Esophagus squamous epithelium (tissue), 5 donors: ENCODE results near the gene ZBTB21. TPM values are rescaled to one million over a fixed set of nuclear protein-coding genes. Genes with fewer than 3 reads are reported as not detected.

ENCODE experiments used
- DNase-seq: peaks from one replicate; lab custom pipeline; 2025; lab: John Stamatoyannopoulos, UW
- H3K27ac ChIP-seq, 4 donors: fragments of 200-600 bp; sonication (generic); one replicate each; pipeline ENCODE4 v1.5.1; 2016 to 2019; ENCODE audit warnings: mild to moderate bottlenecking in 1 of 4
- H3K27me3 ChIP-seq, 4 donors: fragments of 200-600 bp; sonication (generic); 1 replicate in 3 of 4; 2 replicates in 1 of 4; pipeline versions ENCODE4 v1.5.1 to v1.6.0; 2017 to 2021; ENCODE audit warnings: antibody characterized with exemption in 1 of 4
- H3K36me3 ChIP-seq, 3 donors: fragments of 200-600 bp; sonication (generic); one replicate each; pipeline ENCODE4 v1.5.1; 2016 to 2019
- H3K4me1 ChIP-seq, 3 donors: fragments of 200-600 bp; sonication (generic); one replicate each; pipeline ENCODE4 v1.5.1; 2017 to 2019
- H3K4me3 ChIP-seq, 4 donors: fragments of 200-600 bp; sonication (generic); 1 replicate in 3 of 4; 2 replicates in 1 of 4; pipeline ENCODE4 v1.5.1; 2016 to 2019; ENCODE audit warnings: mild to moderate bottlenecking in 2 of 4, moderate library complexity in 1 of 4
- H3K9me3 ChIP-seq, 3 donors: fragments of 200-600 bp; sonication (generic); one replicate each; pipeline ENCODE4 v1.5.1; 2016 to 2019
- CTCF ChIP-seq, 6 experiments: fragments of 450-650 bp in 4 of 6; fragments of 200-600 bp in 2 of 6; sonication (generic) in 2 of 6; IDR thresholded peaks; one replicate each; pipeline ENCODE4 v1.5.1; 2016 to 2019; ENCODE audit warnings: antibody characterized with exemption in 6 of 6, mild to moderate bottlenecking in 4 of 6, moderate library complexity in 4 of 6
- POLR2A ChIP-seq, 4 donors: fragments of 450-650 bp; IDR thresholded peaks; one replicate each; pipeline ENCODE4 v1.6.1; 2017; ENCODE audit warnings: antibody characterized with exemption in 4 of 4, mild to moderate bottlenecking in 4 of 4, moderate library complexity in 3 of 4
- WGBS, 2 donors: methylation state at CpG; one replicate each; pipeline ENCODE4 v1.1.5; 2018; 5-methylcytosine and 5-hydroxymethylcytosine counted together
- intact Hi-C: fragments of 100-400 bp; cut with DNase I; formaldehyde crosslinking; loops from one replicate; pipeline ENCODE4 v1.15.0; 2022
- total RNA-seq, 4 donors: library from RNA; depleted of rRNA; stranded (reverse); fragments of >200 nt; gene quantifications; one replicate each; pipeline ENCODE4 v1.1.0, GENCODE V29; 2016
- donor health status: DM: yes; HTN: yes; CAD: no.

The ZBTB21 gene
- total RNA-seq, 4 donors from 2014 or later, result 5.9 to 10.3 (median 7.8) TPM

GRCh38 chr21:41979335-41979734 lies 30.8 kb downstream of the ZBTB21 start:
- H3K27ac ChIP-seq, result no peak overlapping the region
- H3K4me1 ChIP-seq, result peaks cover 0 to 6% (median 4%) of the 10 kb centered on the region in 3 donors
- intact Hi-C loops, result no loop called here
- no peak overlapping the region for H3K4me3 ChIP-seq
- no peaks in the 10 kb centered on the region for H3K36me3 ChIP-seq
- DNase-seq, result no peak
- no peaks in the 10 kb centered on the region for H3K9me3 ChIP-seq
- no peaks in the 10 kb centered on the region for H3K27me3 ChIP-seq
- WGBS, 2 donors, result 50 to 56% methylated on average over 4 of the region's 4 CpGs
- TF ChIP-seq CTCF (IDR thresholded peaks at IDR 0.05) (no peak), POLR2A (IDR thresholded peaks at IDR 0.05) (no peak)

GRCh38 chr21:41977034-41977950 lies 32.9 kb downstream of the ZBTB21 start:
- 77 to 92% methylated on average over 13 to 15 of the region's 17 CpGs for WGBS, 2 donors
- no peaks in the 10 kb centered on the region for H3K9me3 ChIP-seq
- H3K4me3 ChIP-seq, result no peak overlapping the region
- H3K36me3 ChIP-seq, result no peaks in the 10 kb centered on the region
- no peak for DNase-seq
- H3K27ac ChIP-seq, result no peak overlapping the region
- TF ChIP-seq CTCF (IDR thresholded peaks at IDR 0.05), result no peak
- no peak for TF ChIP-seq POLR2A (IDR thresholded peaks at IDR 0.05)
- H3K27me3 ChIP-seq, result no peaks in the 10 kb centered on the region
- intact Hi-C loops, result no loop called here
- H3K4me1 ChIP-seq, result peaks cover 10 to 26% (median 12%) of the 10 kb centered on the region in 3 donors

- no peaks in the 10 kb centered on the region for H3K27me3 ChIP-seq
- no peaks in the 10 kb centered on the region for H3K9me3 ChIP-seq
- H3K36me3 ChIP-seq, result no peaks in the 10 kb centered on the region
- DNase-seq, result no peak
- intact Hi-C loops, result no loop called here
- WGBS, 2 donors, result 86 to 90% methylated on average over 4 to 8 of the region's 8 CpGs
- TF ChIP-seq POLR2A (IDR thresholded peaks at IDR 0.05) (no peak), CTCF (IDR thresholded peaks at IDR 0.05) (no peak)
- H3K4me3 ChIP-seq, result no peak overlapping the region
- H3K27ac ChIP-seq, result no peak overlapping the region
- peaks cover 10 to 32% (median 12%) of the 10 kb centered on the region in 3 donors for H3K4me1 ChIP-seq
These were observed 33.5 kb downstream of the ZBTB21 start for GRCh38 chr21:41976611-41977010.

GRCh38 chr21:41975391-41976272 lies 34.5 kb downstream of the ZBTB21 start:
- Histone ChIP-seq H3K9me3 (no peaks in the 10 kb centered on the region), H3K4me1 (peaks cover 10 to 38% (median 12%) of the 10 kb centered on the region in 3 donors), H3K4me3 (no peak overlapping the region), H3K27ac (no peak overlapping the region), H3K27me3 (no peaks in the 10 kb centered on the region), H3K36me3 (no peaks in the 10 kb centered on the region)
- DNase-seq, result no peak
- intact Hi-C loops, result no loop called here
- 88 to 90% methylated on average over 9 to 14 of the region's 17 CpGs for WGBS, 2 donors
- TF ChIP-seq CTCF (IDR thresholded peaks at IDR 0.05) (no peak), POLR2A (IDR thresholded peaks at IDR 0.05) (no peak)

GRCh38 chr21:41974752-41975053 lies 35.5 kb downstream of the ZBTB21 start:
- H3K9me3 ChIP-seq, result no peaks in the 10 kb centered on the region
- no peak overlapping the region for H3K27ac ChIP-seq
- intact Hi-C loops, result no loop called here
- no peaks in the 10 kb centered on the region for H3K36me3 ChIP-seq
- DNase-seq, result no peak
- WGBS, 2 donors, result 86 to 91% methylated on average over 2 to 4 of the region's 4 CpGs
- no peak for TF ChIP-seq POLR2A (IDR thresholded peaks at IDR 0.05)
- no peak for TF ChIP-seq CTCF (IDR thresholded peaks at IDR 0.05)
- H3K4me1 ChIP-seq, result peaks cover 10 to 38% (median 12%) of the 10 kb centered on the region in 3 donors
- H3K4me3 ChIP-seq, result no peak overlapping the region
- no peaks in the 10 kb centered on the region for H3K27me3 ChIP-seq
